ENCODE measurements around the gene GKN2. TPM values are rescaled to one million over a fixed set of nuclear protein-coding genes. Genes with fewer than 3 reads are reported as not detected.

Gene GKN2, protein sequence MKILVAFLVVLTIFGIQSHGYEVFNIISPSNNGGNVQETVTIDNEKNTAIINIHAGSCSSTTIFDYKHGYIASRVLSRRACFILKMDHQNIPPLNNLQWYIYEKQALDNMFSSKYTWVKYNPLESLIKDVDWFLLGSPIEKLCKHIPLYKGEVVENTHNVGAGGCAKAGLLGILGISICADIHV
- 0.15 TPM for polyA plus RNA-seq (2013, experiment 1 of 2)
- polyA plus RNA-seq (2013, experiment 2 of 2): 0.15 TPM

DNA sequence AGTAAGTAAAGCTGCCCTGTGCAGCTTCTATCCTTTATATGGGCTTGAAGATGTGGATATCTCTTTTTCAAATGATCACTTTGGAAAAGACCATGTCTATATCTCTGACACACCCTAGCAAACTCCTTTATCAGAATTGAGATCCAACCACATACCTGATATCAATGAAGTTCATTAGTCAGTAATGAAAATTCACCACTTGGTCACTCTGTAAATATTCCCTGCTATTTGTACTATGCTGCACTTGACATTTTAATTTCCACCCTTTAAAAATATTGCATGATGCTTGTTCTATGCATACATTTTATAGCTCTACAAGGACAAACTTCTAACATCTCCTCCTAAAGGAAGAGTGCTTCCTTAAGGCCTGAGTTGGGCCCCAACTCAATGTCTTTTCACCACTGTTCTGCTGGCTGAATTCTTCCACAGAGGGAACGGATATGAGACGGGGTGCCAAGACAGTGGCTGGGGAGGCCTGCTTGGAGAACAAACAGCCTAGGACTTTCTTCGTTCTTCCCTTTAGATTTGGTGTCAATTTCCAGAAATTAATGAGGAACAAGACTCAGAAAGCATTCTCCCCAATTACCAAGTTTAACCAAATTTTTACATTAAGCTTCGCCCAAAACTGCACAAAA is at the start of gene GKN2:
Gene GKN2, minus strand, starts transcription at position 7 of the 635 bp plus-strand sequence. CDS start 32 bp downstream, outside the sequence.
- Histone ChIP-seq H4K5ac (ENCODE audit: low read length) (no peak within 1 kb of the TSS), H3K79me1 (ENCODE audit: low read length) (no peaks in the 10 kb centered on the region), H2BK120ac (ENCODE audit: low read depth, low read length) (no peak within 1 kb of the TSS), H3K4ac (ENCODE audit: low read depth, low read length) (no peak within 1 kb of the TSS), H2BK15ac (replicated peaks; ENCODE audit: low read depth) (no peak within 1 kb of the TSS), H4K8ac (ENCODE audit: low read depth, low read length) (no peak within 1 kb of the TSS), H3K4me2 (ENCODE audit: low read length) (no peak within 1 kb of the TSS), H3K23ac (ENCODE audit: low read length) (no peak within 1 kb of the TSS), H2BK5ac (ENCODE audit: low read length) (no peak within 1 kb of the TSS), H3K27ac (ENCODE audit: low read depth, low read length) (no peak within 1 kb of the TSS), H3K36me3 (ENCODE audit: control insufficient read depth, insufficient read depth, low read length) (no peaks in the 10 kb centered on the region), H3K18ac (ENCODE audit: low read length) (no peak within 1 kb of the TSS), H3K27me3 (ENCODE audit: insufficient read depth, low read length, poor library complexity) (no peaks in the 10 kb centered on the region), H3K79me2 (ENCODE audit: control insufficient read depth, insufficient read depth, low read length) (no peaks in the 10 kb centered on the region), H3K9ac (ENCODE audit: low read length) (no peak within 1 kb of the TSS), H3K4me3 (ENCODE audit: low read length) (no peak within 1 kb of the TSS), H3K4me1 (ENCODE audit: control insufficient read depth, low read depth, low read length) (no peaks in the 10 kb centered on the region), H3K56ac (ENCODE audit: low read length) (no peak within 1 kb of the TSS), H2AK5ac (ENCODE audit: low read length) (no peak within 1 kb of the TSS)
- no CpG with 5 or more reads among the region's 4 CpGs for WGBS (ENCODE audit: extremely low coverage, insufficient coverage, low lambda C conversion rate)
- no peak for DNase-seq

DNA sequence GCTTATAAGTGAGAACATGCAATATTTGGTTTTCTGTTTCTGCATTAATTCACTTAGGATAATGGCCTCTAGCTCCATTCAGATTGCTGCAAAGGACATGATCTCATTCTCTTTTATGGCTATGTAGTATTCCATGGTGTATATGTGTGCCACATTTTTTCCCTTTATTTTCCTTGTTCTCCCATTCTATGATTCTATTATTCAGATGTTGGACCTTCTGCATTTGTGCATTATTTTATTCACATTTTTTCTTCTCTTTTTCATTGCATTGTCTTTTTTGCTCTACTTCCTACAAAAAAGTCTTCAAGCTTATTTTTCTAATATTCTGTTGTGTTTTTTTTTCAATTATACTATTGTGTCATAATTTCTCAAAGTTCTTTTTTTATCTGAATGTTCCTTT is 49.2 kb upstream of the GKN2 start:
- H3K79me2 ChIP-seq (ENCODE audit: control insufficient read depth, insufficient read depth, low read length): no peaks in the 10 kb centered on the region
- H2BK120ac ChIP-seq (ENCODE audit: low read depth, low read length): no peak overlapping the region
- H3K18ac ChIP-seq (ENCODE audit: low read length): no peak overlapping the region
- no peaks in the 10 kb centered on the region for H3K4me1 ChIP-seq (ENCODE audit: control insufficient read depth, low read depth, low read length)
- no peak overlapping the region for H3K4ac ChIP-seq (ENCODE audit: low read depth, low read length)
- no peaks in the 10 kb centered on the region for H3K27me3 ChIP-seq (ENCODE audit: insufficient read depth, low read length, poor library complexity)
- H2AK5ac ChIP-seq (ENCODE audit: low read length): no peak overlapping the region
- no peak overlapping the region for H3K27ac ChIP-seq (ENCODE audit: low read depth, low read length)
- H4K8ac ChIP-seq (ENCODE audit: low read depth, low read length): no peak overlapping the region
- DNase-seq: no peak
- no peak overlapping the region for H2BK5ac ChIP-seq (ENCODE audit: low read length)
- H3K56ac ChIP-seq (ENCODE audit: low read length): no peak overlapping the region
- no peaks in the 10 kb centered on the region for H3K36me3 ChIP-seq (ENCODE audit: control insufficient read depth, insufficient read depth, low read length)
- no peak overlapping the region for H3K4me3 ChIP-seq (ENCODE audit: low read length)
- no peak overlapping the region for H2BK15ac ChIP-seq (replicated peaks; ENCODE audit: low read depth)
- no peaks in the 10 kb centered on the region for H3K79me1 ChIP-seq (ENCODE audit: low read length)
- H4K5ac ChIP-seq (ENCODE audit: low read length): no peak overlapping the region
- H3K4me2 ChIP-seq (ENCODE audit: low read length): no peak overlapping the region
- H3K9ac ChIP-seq (ENCODE audit: low read length): no peak overlapping the region
- no peak overlapping the region for H3K23ac ChIP-seq (ENCODE audit: low read length)

DNA sequence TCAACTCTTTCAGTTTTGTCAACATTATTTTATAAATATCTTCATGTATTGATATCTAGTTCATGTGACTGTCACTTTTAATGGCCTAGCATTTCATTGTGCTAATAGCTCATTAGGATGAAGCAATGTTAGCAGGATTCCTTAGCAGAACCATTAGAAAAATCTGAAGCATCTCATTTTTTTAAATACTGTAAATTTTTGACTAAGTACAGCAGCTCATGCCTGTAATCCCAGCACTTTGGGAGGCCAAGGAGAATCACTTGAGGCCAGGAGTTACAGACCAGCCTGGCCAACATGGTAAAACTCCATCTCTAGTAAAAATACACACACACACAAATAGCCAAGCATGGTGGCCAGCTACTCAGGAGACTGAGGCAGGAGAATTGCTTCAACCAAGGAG is 44.7 kb upstream of the GKN2 start:
- Histone ChIP-seq H3K79me2 (ENCODE audit: control insufficient read depth, insufficient read depth, low read length) (no peaks in the 10 kb centered on the region), H3K36me3 (ENCODE audit: control insufficient read depth, insufficient read depth, low read length) (no peaks in the 10 kb centered on the region), H2AK5ac (ENCODE audit: low read length) (no peak overlapping the region), H3K27ac (ENCODE audit: low read depth, low read length) (no peak overlapping the region), H3K79me1 (ENCODE audit: low read length) (no peaks in the 10 kb centered on the region), H3K23ac (ENCODE audit: low read length) (no peak overlapping the region), H3K9ac (ENCODE audit: low read length) (no peak overlapping the region), H3K56ac (ENCODE audit: low read length) (no peak overlapping the region), H3K18ac (ENCODE audit: low read length) (no peak overlapping the region), H3K4me2 (ENCODE audit: low read length) (no peak overlapping the region), H3K4me1 (ENCODE audit: control insufficient read depth, low read depth, low read length) (no peaks in the 10 kb centered on the region), H3K4me3 (ENCODE audit: low read length) (no peak overlapping the region), H3K4ac (ENCODE audit: low read depth, low read length) (no peak overlapping the region), H3K27me3 (ENCODE audit: insufficient read depth, low read length, poor library complexity) (no peaks in the 10 kb centered on the region), H2BK120ac (ENCODE audit: low read depth, low read length) (no peak overlapping the region), H4K8ac (ENCODE audit: low read depth, low read length) (no peak overlapping the region), H2BK5ac (ENCODE audit: low read length) (no peak overlapping the region), H4K5ac (ENCODE audit: low read length) (no peak overlapping the region), H2BK15ac (replicated peaks; ENCODE audit: low read depth) (no peak overlapping the region)
- DNase-seq: no peak

DNA sequence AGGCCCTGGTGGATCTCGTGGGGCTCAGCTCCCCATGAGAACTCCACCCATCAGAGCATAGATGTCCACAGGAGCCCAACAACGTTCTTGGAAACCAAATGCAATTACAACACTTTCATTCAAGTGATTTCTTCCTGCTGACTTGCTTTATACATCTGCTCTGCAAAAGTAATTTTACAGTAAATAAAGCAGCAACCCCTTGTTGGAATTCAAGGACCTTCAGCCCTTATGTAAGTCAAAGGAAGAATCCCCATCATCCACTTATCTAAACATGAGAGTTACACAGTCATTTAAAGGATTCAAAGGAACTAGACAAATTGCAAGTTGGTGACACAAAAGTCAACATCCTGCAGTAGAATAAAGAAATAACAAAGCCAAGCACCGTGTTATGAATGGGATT is 43.2 kb upstream of the GKN2 start:
- H3K56ac ChIP-seq (ENCODE audit: low read length): no peak overlapping the region
- H4K8ac ChIP-seq (ENCODE audit: low read depth, low read length): no peak overlapping the region
- H3K4me2 ChIP-seq (ENCODE audit: low read length): no peak overlapping the region
- H3K36me3 ChIP-seq (ENCODE audit: control insufficient read depth, insufficient read depth, low read length): no peaks in the 10 kb centered on the region
- no peak overlapping the region for H2AK5ac ChIP-seq (ENCODE audit: low read length)
- H3K27ac ChIP-seq (ENCODE audit: low read depth, low read length): no peak overlapping the region
- no peak overlapping the region for H4K5ac ChIP-seq (ENCODE audit: low read length)
- H3K23ac ChIP-seq (ENCODE audit: low read length): no peak overlapping the region
- H3K27me3 ChIP-seq (ENCODE audit: insufficient read depth, low read length, poor library complexity): no peaks in the 10 kb centered on the region
- no CpG with 5 or more reads among the region's 3 CpGs for WGBS (ENCODE audit: extremely low coverage, insufficient coverage, low lambda C conversion rate)
- H3K4me3 ChIP-seq (ENCODE audit: low read length): no peak overlapping the region
- H3K4ac ChIP-seq (ENCODE audit: low read depth, low read length): no peak overlapping the region
- H3K79me1 ChIP-seq (ENCODE audit: low read length): no peaks in the 10 kb centered on the region
- no peak overlapping the region for H2BK5ac ChIP-seq (ENCODE audit: low read length)
- H3K4me1 ChIP-seq (ENCODE audit: control insufficient read depth, low read depth, low read length): no peaks in the 10 kb centered on the region
- no peak overlapping the region for H2BK120ac ChIP-seq (ENCODE audit: low read depth, low read length)
- H3K79me2 ChIP-seq (ENCODE audit: control insufficient read depth, insufficient read depth, low read length): no peaks in the 10 kb centered on the region
- no peak overlapping the region for H3K18ac ChIP-seq (ENCODE audit: low read length)
- no peak overlapping the region for H2BK15ac ChIP-seq (replicated peaks; ENCODE audit: low read depth)
- H3K9ac ChIP-seq (ENCODE audit: low read length): no peak overlapping the region
- DNase-seq: no peak

DNA sequence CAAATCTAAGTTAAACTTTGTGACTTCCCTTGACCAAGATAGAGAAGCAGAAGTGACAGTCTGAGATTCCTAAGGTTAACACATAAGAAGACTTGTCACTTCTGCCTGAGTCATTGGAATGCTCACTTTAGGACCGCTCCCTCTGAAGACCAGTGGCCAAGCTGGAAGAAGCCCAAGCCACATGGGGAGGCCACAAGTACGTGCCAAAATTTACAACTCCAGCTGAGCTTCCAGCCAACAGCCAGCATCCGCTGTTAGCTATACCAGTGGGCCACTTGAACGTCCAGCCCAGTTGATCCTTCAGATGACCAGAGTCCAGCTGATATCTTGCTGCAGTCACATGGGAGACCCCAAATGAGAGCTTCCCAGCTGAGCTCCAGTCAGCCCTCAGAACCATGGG is 42.2 kb upstream of the GKN2 start:
- Histone ChIP-seq H3K79me1 (ENCODE audit: low read length) (no peaks in the 10 kb centered on the region), H3K36me3 (ENCODE audit: control insufficient read depth, insufficient read depth, low read length) (no peaks in the 10 kb centered on the region), H2AK5ac (ENCODE audit: low read length) (no peak overlapping the region), H3K4me1 (ENCODE audit: control insufficient read depth, low read depth, low read length) (no peaks in the 10 kb centered on the region), H2BK5ac (ENCODE audit: low read length) (no peak overlapping the region), H3K23ac (ENCODE audit: low read length) (no peak overlapping the region), H3K27ac (ENCODE audit: low read depth, low read length) (no peak overlapping the region), H3K4me3 (ENCODE audit: low read length) (no peak overlapping the region), H2BK120ac (ENCODE audit: low read depth, low read length) (no peak overlapping the region), H3K79me2 (ENCODE audit: control insufficient read depth, insufficient read depth, low read length) (no peaks in the 10 kb centered on the region), H4K5ac (ENCODE audit: low read length) (no peak overlapping the region), H3K56ac (ENCODE audit: low read length) (no peak overlapping the region), H2BK15ac (replicated peaks; ENCODE audit: low read depth) (no peak overlapping the region), H3K4me2 (ENCODE audit: low read length) (no peak overlapping the region), H3K27me3 (ENCODE audit: insufficient read depth, low read length, poor library complexity) (no peaks in the 10 kb centered on the region), H3K18ac (ENCODE audit: low read length) (no peak overlapping the region), H4K8ac (ENCODE audit: low read depth, low read length) (no peak overlapping the region), H3K4ac (ENCODE audit: low read depth, low read length) (no peak overlapping the region), H3K9ac (ENCODE audit: low read length) (no peak overlapping the region)
- peak; percentile 51 for DNase-seq
- no CpG with 5 or more reads among the region's 4 CpGs for WGBS (ENCODE audit: extremely low coverage, insufficient coverage, low lambda C conversion rate)

DNA sequence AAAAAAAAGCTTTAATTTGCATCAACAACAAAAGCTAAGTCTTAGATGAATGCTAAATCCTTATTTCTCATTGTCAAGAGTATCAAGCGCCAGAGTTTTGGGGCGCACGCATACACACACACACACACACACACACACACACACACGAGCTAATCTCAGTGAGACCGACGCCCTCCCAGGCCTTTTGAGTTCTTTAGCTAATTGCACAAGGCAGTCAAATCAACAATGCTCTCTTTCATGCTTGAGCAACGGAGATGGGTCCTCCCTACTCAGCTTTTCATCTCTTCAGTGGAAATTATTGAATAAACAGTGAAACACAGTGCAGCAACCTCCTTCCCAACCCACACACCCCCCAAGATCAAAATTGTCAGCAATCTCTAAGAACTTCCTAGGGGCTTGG is 41.0 kb upstream of the GKN2 start:
- Histone ChIP-seq H3K18ac (ENCODE audit: low read length) (no peak overlapping the region), H2BK15ac (replicated peaks; ENCODE audit: low read depth) (no peak overlapping the region), H3K9ac (ENCODE audit: low read length) (no peak overlapping the region), H3K23ac (ENCODE audit: low read length) (no peak overlapping the region), H2BK5ac (ENCODE audit: low read length) (no peak overlapping the region), H3K4me1 (ENCODE audit: control insufficient read depth, low read depth, low read length) (no peaks in the 10 kb centered on the region), H2AK5ac (ENCODE audit: low read length) (no peak overlapping the region), H3K79me2 (ENCODE audit: control insufficient read depth, insufficient read depth, low read length) (no peaks in the 10 kb centered on the region), H3K4me3 (ENCODE audit: low read length) (no peak overlapping the region), H3K27ac (ENCODE audit: low read depth, low read length) (no peak overlapping the region), H4K8ac (ENCODE audit: low read depth, low read length) (no peak overlapping the region), H3K27me3 (ENCODE audit: insufficient read depth, low read length, poor library complexity) (no peaks in the 10 kb centered on the region), H2BK120ac (ENCODE audit: low read depth, low read length) (no peak overlapping the region), H3K4ac (ENCODE audit: low read depth, low read length) (no peak overlapping the region), H4K5ac (ENCODE audit: low read length) (no peak overlapping the region), H3K79me1 (ENCODE audit: low read length) (no peaks in the 10 kb centered on the region), H3K36me3 (ENCODE audit: control insufficient read depth, insufficient read depth, low read length) (no peaks in the 10 kb centered on the region), H3K56ac (ENCODE audit: low read length) (no peak overlapping the region), H3K4me2 (ENCODE audit: low read length) (no peak overlapping the region)
- DNase-seq: no peak
- no CpG with 5 or more reads among the region's 7 CpGs for WGBS (ENCODE audit: extremely low coverage, insufficient coverage, low lambda C conversion rate)
